H9 (cell line): ENCODE measurements around the gene CDH4. TPM values are rescaled to one million over a fixed set of nuclear protein-coding genes. Genes with fewer than 3 reads are reported as not detected.

Experiments used
- DNase-seq: peaks from one replicate; pipeline ENCODE4 v3.0.0-alpha.2; 2017
- H2AFZ ChIP-seq: one replicate; pipeline ENCODE4 v1.6.1; 2013; ENCODE audit warnings: mild to moderate bottlenecking, low read length, control low read depth, moderate library complexity
- H2AK5ac ChIP-seq: 2 replicates; pipeline ENCODE4 v1.6.1; 2013; ENCODE audit warnings: low read length, control low read depth, mixed read lengths; ENCODE audit not compliant: insufficient read length
- H2BK120ac ChIP-seq: one replicate; pipeline ENCODE4 v1.6.1; 2013; ENCODE audit warnings: low read depth, mild to moderate bottlenecking, low read length, control low read depth, inconsistent platforms; ENCODE audit not compliant: poor library complexity, severe bottlenecking
- H2BK12ac ChIP-seq: 2 replicates; pipeline ENCODE4 v1.6.1; 2013; ENCODE audit warnings: low read length, control low read depth, mixed read lengths, low read depth; ENCODE audit not compliant: insufficient read length
- H2BK15ac ChIP-seq: 2 replicates; pipeline ENCODE4 v1.6.1; 2013; ENCODE audit warnings: low read depth, low read length, control low read depth
- H2BK20ac ChIP-seq: one replicate; pipeline ENCODE4 v1.6.1; 2013; ENCODE audit warnings: low read depth, mild to moderate bottlenecking, low read length, control low read depth, inconsistent platforms; ENCODE audit not compliant: poor library complexity, severe bottlenecking
- H2BK5ac ChIP-seq: 2 replicates; pipeline ENCODE4 v1.6.1; 2013; ENCODE audit warnings: low read length, control low read depth, mixed read lengths; ENCODE audit not compliant: insufficient read length
- H3K14ac ChIP-seq: 2 replicates; pipeline ENCODE4 v1.6.1; 2013; ENCODE audit warnings: low read length, control low read depth; ENCODE audit not compliant: insufficient read depth
- H3K18ac ChIP-seq: 2 replicates; pipeline ENCODE4 v1.6.1; 2013; ENCODE audit warnings: low read depth, mild to moderate bottlenecking, mixed read lengths, low read length, control low read depth; ENCODE audit not compliant: insufficient read length
- H3K23ac ChIP-seq: 2 replicates; pipeline ENCODE4 v1.6.1; 2013; ENCODE audit warnings: low read length, control low read depth, mixed read lengths, low read depth; ENCODE audit not compliant: insufficient read length
- H3K23me2 ChIP-seq: 2 replicates; pipeline ENCODE4 v1.6.1; 2013; ENCODE audit warnings: low read depth, mild to moderate bottlenecking, mixed read lengths, low read length, control low read depth; ENCODE audit not compliant: insufficient read length, poor library complexity, severe bottlenecking
- H3K27ac ChIP-seq: 2 replicates; pipeline ENCODE4 v1.5.1; 2013; ENCODE audit warnings: low read length, control low read depth, mixed read lengths, low read depth; ENCODE audit not compliant: insufficient read length
- H3K27me3 ChIP-seq: 2 replicates; pipeline ENCODE4 v1.6.1; 2013; ENCODE audit warnings: low read length, control low read depth, inconsistent platforms; ENCODE audit not compliant: insufficient read depth
- H3K4ac ChIP-seq: 2 replicates; pipeline ENCODE4 v1.6.1; 2013; ENCODE audit warnings: low read depth, mild to moderate bottlenecking, control low read depth, inconsistent platforms, low read length, moderate library complexity
- H3K4me1 ChIP-seq: 2 replicates; pipeline ENCODE4 v1.6.1; 2013; ENCODE audit warnings: low read length, control low read depth, inconsistent platforms; ENCODE audit not compliant: insufficient read depth
- H3K4me2 ChIP-seq: 2 replicates; pipeline ENCODE4 v1.6.1; 2013; ENCODE audit warnings: low read length, control low read depth, mixed read lengths; ENCODE audit not compliant: insufficient read length, insufficient read depth
- H3K56ac ChIP-seq: 2 replicates; pipeline ENCODE4 v1.6.1; 2013; ENCODE audit warnings: low read depth, mild to moderate bottlenecking, mixed read lengths, low read length, control low read depth; ENCODE audit not compliant: insufficient read length
- H3K79me1 ChIP-seq: 2 replicates; pipeline ENCODE4 v1.6.1; 2013; ENCODE audit warnings: low read depth, mild to moderate bottlenecking, moderate library complexity, low read length, control low read depth, inconsistent platforms; ENCODE audit not compliant: insufficient read depth, poor library complexity, severe bottlenecking
- H3K79me2 ChIP-seq: 2 replicates; pipeline ENCODE4 v1.6.1; 2013; ENCODE audit warnings: low read length, control low read depth, inconsistent platforms; ENCODE audit not compliant: insufficient read depth
- H3K9ac ChIP-seq: 2 replicates; pipeline ENCODE4 v1.6.1; 2013; ENCODE audit warnings: low read length, control low read depth, mixed read lengths; ENCODE audit not compliant: insufficient read length; ENCODE audit errors: extremely low read depth
- H3K9me3 ChIP-seq: one replicate; pipeline ENCODE4 v1.6.1; 2013; ENCODE audit warnings: low read depth, low read length, inconsistent platforms; ENCODE audit not compliant: control insufficient read depth
- H3T11ph ChIP-seq: one replicate; pipeline ENCODE4 v1.6.1; 2013; ENCODE audit warnings: mild to moderate bottlenecking, low read length, control low read depth, inconsistent platforms
- H4K20me1 ChIP-seq: one replicate; pipeline ENCODE4 v1.6.1; 2013; ENCODE audit not compliant: control insufficient read depth, insufficient read length, insufficient read depth
- H4K5ac ChIP-seq: 2 replicates; pipeline ENCODE4 v1.6.1; 2013; ENCODE audit warnings: low read depth, mild to moderate bottlenecking, mixed read lengths, low read length, control low read depth; ENCODE audit not compliant: insufficient read length
- H4K8ac ChIP-seq: replicated peaks from 2 replicates; pipeline ENCODE4 v1.6.1; 2013; ENCODE audit warnings: low read length, control low read depth, mixed read lengths, low read depth; ENCODE audit not compliant: insufficient read length
- H4K91ac ChIP-seq: 2 replicates; pipeline ENCODE4 v1.6.1; 2013; ENCODE audit warnings: low read depth, mild to moderate bottlenecking, moderate library complexity, mixed read lengths, low read length, control low read depth; ENCODE audit not compliant: insufficient read length
- H3K27ac Mint-ChIP-seq, 3 experiments: 2 replicates in 2 of 3; 3 replicates in 1 of 3; pipeline ENCODE4 v1.8.0; 2020 to 2021; ENCODE audit warnings: mixed read lengths in 3 of 3, mild to moderate bottlenecking in 1 of 3, moderate library complexity in 1 of 3
- H3K27me3 Mint-ChIP-seq: 2 replicates; pipeline ENCODE4 v1.8.0; 2021; ENCODE audit warnings: low read depth, mild to moderate bottlenecking, moderate library complexity, mixed read lengths
- H3K36me3 Mint-ChIP-seq, 3 experiments: 2 replicates in 2 of 3; 3 replicates in 1 of 3; pipeline ENCODE4 v1.8.0; 2020 to 2021; ENCODE audit warnings: low read depth in 3 of 3, mixed read lengths in 3 of 3; ENCODE audit not compliant: insufficient read depth in 1 of 3
- H3K4me1 Mint-ChIP-seq, 2 experiments: 2 replicates each; pipeline ENCODE4 v1.8.0; 2020; ENCODE audit warnings: mixed read lengths in 2 of 2
- H3K4me3 Mint-ChIP-seq, 2 experiments: 2 replicates in 1 of 2; 3 replicates in 1 of 2; pipeline ENCODE4 v1.8.0; 2020 to 2021; ENCODE audit warnings: mild to moderate bottlenecking in 2 of 2, mixed read lengths in 2 of 2, moderate library complexity in 1 of 2
- H3K9me3 Mint-ChIP-seq, 2 experiments: 2 replicates in 1 of 2; 3 replicates in 1 of 2; pipeline ENCODE4 v1.8.0; 2020; ENCODE audit warnings: mild to moderate bottlenecking in 2 of 2, mixed read lengths in 2 of 2, moderate library complexity in 1 of 2
- CTCF ChIP-seq: fragments of 200-600 bp; sonication (generic); conservative IDR thresholded peaks from 3 replicates; pipeline ENCODE4 v1.8.0; 2021; ENCODE audit warnings: antibody characterized with exemption, mild to moderate bottlenecking
- WGBS: extraction: QIAGEN DNeasy Blood & Tissue Kit; methylation state at CpG from one replicate; pipeline ENCODE4 v1.1.7; 2013; ENCODE audit warnings: missing lambda C conversion rate, low lambda C conversion rate, mixed read lengths; ENCODE audit not compliant: insufficient read length; ENCODE audit errors: extremely low coverage; 5-methylcytosine and 5-hydroxymethylcytosine counted together
- total RNA-seq: library from RNA; stranded (reverse); gene quantifications from 2 replicates; pipeline ENCODE4 v1.2.1, GENCODE V29; 2021

Gene CDH4
- total RNA-seq, 1 experiment from 2014 or later, result 3.0 TPM

- H3K4me1 ChIP-seq, result peaks cover 4% of the 10 kb centered on the region; the same call in 1 of the 2 replicates
- TF ChIP-seq CTCF, result peak; percentile 8; the same call in 1 of the 3 replicates
- Mint-ChIP-seq H3K36me3 (peaks cover 15 to 34% (median 19%) of the 10 kb centered on the region in 3 experiments), H3K27me3 (peaks cover 82% of the 10 kb centered on the region), H3K4me1 (peaks cover 15 to 19% of the 10 kb centered on the region in 2 experiments), H3K9me3 (peaks cover 0 to 1% of the 10 kb centered on the region in 2 experiments; a peak in 1 of 5 replicates), H3K4me3 (peak overlapping the region; percentile 67 to 86), H3K27ac (no peak overlapping the region)
- H3K56ac ChIP-seq, result no peak overlapping the region
- no peak overlapping the region for H3K27ac ChIP-seq
- H3K9ac ChIP-seq, result no peak overlapping the region
- H4K8ac ChIP-seq, result no peak overlapping the region
- no peak overlapping the region for H3T11ph ChIP-seq
- no peak overlapping the region for H2AK5ac ChIP-seq
- H3K14ac ChIP-seq, result no peak overlapping the region
- H3K23me2 ChIP-seq, result peaks cover 16% of the 10 kb centered on the region
- no peak overlapping the region for H2AFZ ChIP-seq
- no peak overlapping the region for H2BK5ac ChIP-seq
- DNase-seq, result peak; percentile 46
- no peak overlapping the region for H4K91ac ChIP-seq
- no peak overlapping the region for H2BK20ac ChIP-seq
- H3K4ac ChIP-seq, result no peak overlapping the region
- H3K27me3 ChIP-seq, result peaks cover 21% of the 10 kb centered on the region
- no peak overlapping the region for H2BK12ac ChIP-seq
- H2BK120ac ChIP-seq, result no peak overlapping the region
- no peaks in the 10 kb centered on the region for H3K9me3 ChIP-seq
- H2BK15ac ChIP-seq, result no peak overlapping the region
- WGBS, result no CpG with 5 or more reads among the region's 62 CpGs
- no peak overlapping the region for H3K23ac ChIP-seq
- no peaks in the 10 kb centered on the region for H3K79me1 ChIP-seq
- no peaks in the 10 kb centered on the region for H3K79me2 ChIP-seq
- peaks cover 2% of the 10 kb centered on the region for H4K20me1 ChIP-seq
- H3K4me2 ChIP-seq, result peak overlapping the region; percentile 56
- no peak overlapping the region for H3K18ac ChIP-seq
- H4K5ac ChIP-seq, result no peak overlapping the region
Measured at GRCh38 chr20:61253640-61254511, 1.8 kb downstream of the CDH4 start.
